CD4-positive, alpha-beta T cell (primary cell): ENCODE measurements around the gene PPP1R3E. TPM values are rescaled to one million over a fixed set of nuclear protein-coding genes. Genes with fewer than 3 reads are reported as not detected.
A peak's percentile ranks its signal among the peaks of the same experiment; 100 is the strongest.
"Not testable (repeated sequence)": the region's sequence is repeated elsewhere in the genome, so short reads cannot be mapped to it uniquely, and the experiment has no call there.

Experiments used
- ATAC-seq: fragments of 200-7000 bp; cut with Tn5 transposase; one replicate; pipeline ENCODE4 v1.10.0; 2022; ENCODE audit warnings: mild to moderate bottlenecking; ENCODE audit not compliant: poor library complexity
- CTCF ChIA-PET: fragments of 350-600 bp; sonication (Branson Sonifier 250); formaldehyde crosslinking; loops from one replicate; lab custom pipeline; 2021; ENCODE audit warnings: antibody characterized with exemption, inconsistent platforms; lab: Charles Lee
- POLR2A ChIA-PET: fragments of 350-600 bp; sonication (Branson Sonifier 250); formaldehyde crosslinking; loops from one replicate; lab custom pipeline; 2021; ENCODE audit warnings: antibody characterized with exemption, inconsistent platforms; lab: Charles Lee
- DNase-seq, 14 experiments: peaks; one replicate each; pipeline ENCODE4 v3.0.0-alpha.2; 2013 to 2020; ENCODE audit warnings: mixed read lengths in 2 of 14
- H3K27ac ChIP-seq, 2 donors: one replicate each; pipeline versions ENCODE4 v1.5.1 to v1.7.0; 2013; ENCODE audit warnings: low read length in 2 of 2, low read depth in 1 of 2, mild to moderate bottlenecking in 1 of 2
- H3K27me3 ChIP-seq, 2 experiments: 1 replicate in 1 of 2; 2 replicates in 1 of 2; pipeline versions ENCODE4 v1.6.1 to v1.7.0; 2013; ENCODE audit warnings: low read length in 2 of 2, control low read depth in 1 of 2, mild to moderate bottlenecking in 1 of 2, moderate library complexity in 1 of 2; ENCODE audit not compliant: insufficient read depth in 2 of 2, control insufficient read depth in 1 of 2
- H3K36me3 ChIP-seq: one replicate; pipeline ENCODE4 v1.6.1; 2013; ENCODE audit warnings: low read length, control low read depth; ENCODE audit not compliant: insufficient read depth
- H3K4me1 ChIP-seq: one replicate; pipeline ENCODE4 v1.6.1; 2013; ENCODE audit warnings: low read length, control low read depth; ENCODE audit not compliant: insufficient read depth
- H3K4me3 ChIP-seq: one replicate; pipeline ENCODE4 v1.5.1; 2013; ENCODE audit warnings: mild to moderate bottlenecking, low read length, moderate library complexity
- H3K9me3 ChIP-seq, 2 experiments: 1 replicate in 1 of 2; 2 replicates in 1 of 2; pipeline versions ENCODE4 v1.6.1 to v1.7.0; 2013; ENCODE audit warnings: low read length in 2 of 2, mild to moderate bottlenecking in 2 of 2, control low read depth in 1 of 2, moderate library complexity in 1 of 2; ENCODE audit not compliant: control insufficient read depth in 1 of 2, insufficient read depth in 1 of 2
- H3K27ac Mint-ChIP-seq: one replicate; pipeline ENCODE4 v1.8.0; 2020; ENCODE audit warnings: mixed read lengths
- H3K27me3 Mint-ChIP-seq: one replicate; pipeline ENCODE4 v1.8.0; 2021; ENCODE audit warnings: mixed read lengths
- H3K36me3 Mint-ChIP-seq: one replicate; pipeline ENCODE4 v1.8.0; 2021; ENCODE audit warnings: low read depth, mixed read lengths
- H3K4me1 Mint-ChIP-seq: one replicate; pipeline ENCODE4 v1.8.0; 2021; ENCODE audit warnings: low read depth, mixed read lengths
- H3K4me3 Mint-ChIP-seq: one replicate; pipeline ENCODE4 v1.8.0; 2020; ENCODE audit warnings: mild to moderate bottlenecking, mixed read lengths
- H3K9me3 Mint-ChIP-seq: one replicate; pipeline ENCODE4 v1.8.0; 2020; ENCODE audit warnings: mixed read lengths
- CTCF ChIP-seq: fragments of 200-600 bp; IDR thresholded peaks from one replicate; pipeline ENCODE4 v1.8.0; 2022; ENCODE audit warnings: antibody characterized with exemption, mild to moderate bottlenecking
- intact Hi-C, 2 experiments: fragments of 100-400 bp; cut with DNase I in 1 of 2; cut with micrococcal nuclease in 1 of 2; formaldehyde crosslinking; loops; one replicate each; pipeline versions ENCODE4 v1.15.1 to v1.9.0; 2023 to 2025; cut with DNase I, micrococcal nuclease
- total RNA-seq, 174 experiments: library from RNA in 2 of 174; stranded (reverse) in 2 of 174; gene quantifications; one replicate each; pipeline ENCODE4 v1.2.3 and lab custom pipeline; 2021 to 2026

Gene PPP1R3E
- total RNA-seq, 2 experiments from 2014 or later = 51.0 to 53.8 TPM

GRCh38 chr14:23284654-23285529, 17.8 kb downstream of the PPP1R3E start:
- CTCF ChIA-PET = interaction anchor here (0.6 to 2.5 kb wide), 7 partner anchors 10 to 164 kb away, joined by 3 to 23 read pairs (median 4); partner anchors contain the start of gene PABPN1
- intact Hi-C loops = loop anchor here (5.0 to 10.0 kb wide), 4 partner anchors 37 to 700 kb away; partner anchors contain the start of genes ACIN1 (in 2 of the 2), C14orf119 (in 2 of the 2), PABPN1 (in 2 of the 2) and DAD1 (in 1 of the 2)
- H3K4me3 ChIP-seq = peak overlapping the region; percentile 81

DNA sequence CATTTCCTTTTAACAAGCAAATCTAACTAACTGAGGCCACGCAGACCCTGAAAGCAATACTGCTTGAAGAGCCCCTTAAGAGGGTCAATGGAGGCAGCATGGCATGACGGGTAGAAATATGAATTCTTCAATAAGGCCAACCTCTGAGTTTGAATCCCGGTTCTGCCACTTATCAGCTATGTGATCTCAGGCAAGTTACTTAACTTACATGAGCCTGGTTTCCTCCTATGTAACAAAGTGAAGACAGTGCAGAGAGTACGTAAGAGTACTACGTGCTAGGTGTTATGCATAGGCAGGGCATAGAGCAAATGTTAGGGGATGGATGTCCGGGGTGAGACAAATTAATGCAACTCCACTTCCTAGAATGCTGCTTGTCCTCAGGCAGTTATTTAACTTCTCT, 21.4 kb downstream of the PPP1R3E start:
- no peaks in the 10 kb centered on the region for H3K27me3 Mint-ChIP-seq
- ChIA-PET CTCF (interaction anchor here (1.7 kb wide), 1 partner anchor 20 kb away, joined by 8 read pairs; no protein-coding TSS in a partner anchor), POLR2A (no interaction called here)
- intact Hi-C loops = loop anchor here (10.0 kb wide), 2 partner anchors 186 to 696 kb away; partner anchors contain the start of genes ACIN1 (in 1 of the 2), C14orf119 (in 1 of the 2) and DAD1 (in 1 of the 2)
- H3K27ac Mint-ChIP-seq = no peak overlapping the region
- no peaks in the 10 kb centered on the region for H3K9me3 Mint-ChIP-seq
- ATAC-seq (no peak), DNase-seq (no peak)
- H3K9me3 ChIP-seq = no peaks in the 10 kb centered on the region
- peaks cover 31% of the 10 kb centered on the region for H3K4me1 Mint-ChIP-seq
- H3K4me3 Mint-ChIP-seq = no peak overlapping the region
- H3K4me1 ChIP-seq = peaks cover 8% of the 10 kb centered on the region
- no peak overlapping the region for H3K4me3 ChIP-seq
- no peak overlapping the region for H3K27ac ChIP-seq
- TF ChIP-seq CTCF = no peak
- peaks cover 9% of the 10 kb centered on the region for H3K36me3 Mint-ChIP-seq
- H3K36me3 ChIP-seq = peaks cover 4% of the 10 kb centered on the region
- H3K27me3 ChIP-seq = no peaks in the 10 kb centered on the region

More at GRCh38 chr14:23284654-23285529, 17.8 kb downstream of the PPP1R3E start:
- no peaks in the 10 kb centered on the region for H3K27me3 ChIP-seq
- H3K4me1 ChIP-seq = peaks cover 17% of the 10 kb centered on the region
- H3K27ac ChIP-seq = peak overlapping the region; percentile 77 to 81
- peak overlapping the region; percentile 95 for H3K4me3 Mint-ChIP-seq
- ATAC-seq = no peak
- no peaks in the 10 kb centered on the region for H3K9me3 ChIP-seq
- peak overlapping the region; percentile 94 for H3K27ac Mint-ChIP-seq
- peak in 3 of 14 experiments; percentile 30 to 46 (median 45) for DNase-seq
- POLR2A ChIA-PET = interaction anchor here (0.9 to 4.9 kb wide), 6 partner anchors 12 to 213 kb away, joined by 3 to 104 read pairs (median 12); partner anchors contain the start of genes ACIN1, C14orf119, NGDN and PABPN1
- H3K4me1 Mint-ChIP-seq = peaks cover 32% of the 10 kb centered on the region
- no peaks in the 10 kb centered on the region for H3K36me3 ChIP-seq
- H3K27me3 Mint-ChIP-seq = no peaks in the 10 kb centered on the region
- TF ChIP-seq CTCF = no peak
- H3K9me3 Mint-ChIP-seq = no peaks in the 10 kb centered on the region
- H3K36me3 Mint-ChIP-seq = peaks cover 10% of the 10 kb centered on the region

DNA sequence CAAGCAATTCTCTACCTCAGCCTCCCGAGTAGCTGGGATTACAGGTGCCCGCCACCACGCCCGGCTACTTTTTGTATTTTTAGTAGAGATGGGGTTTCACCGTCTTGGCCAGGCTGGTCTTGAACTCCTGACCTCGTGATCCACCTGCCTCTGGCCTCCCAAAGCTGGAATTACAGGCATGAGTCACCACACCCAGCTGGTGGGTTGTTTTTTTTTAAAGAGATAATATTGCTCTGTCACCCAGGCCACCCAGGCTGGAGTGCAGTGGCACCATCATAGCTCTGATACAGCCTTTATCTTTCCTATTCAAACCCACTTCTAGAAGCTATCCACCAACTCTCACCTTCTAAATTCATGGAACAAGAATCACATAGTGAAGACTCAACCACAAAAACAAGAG, 24.7 kb downstream of the PPP1R3E start:
- intact Hi-C loops, POLR2A ChIA-PET, H3K4me3 ChIP-seq, H3K27ac ChIP-seq, H3K4me3 Mint-ChIP-seq, ATAC-seq, H3K9me3 Mint-ChIP-seq, H3K9me3 ChIP-seq, H3K27me3 Mint-ChIP-seq, H3K27me3 ChIP-seq, H3K27ac Mint-ChIP-seq, H3K4me1 Mint-ChIP-seq, H3K4me1 ChIP-seq, DNase-seq, H3K36me3 Mint-ChIP-seq: not testable (repeated sequence)
- H3K36me3 ChIP-seq = peaks cover 11% of the 10 kb centered on the region
- CTCF ChIA-PET = interaction anchor here (1.8 kb wide), 1 partner anchor 23 kb away, joined by 5 read pairs; no protein-coding TSS in a partner anchor
